ENCODE data around the gene PDE11A. TPM values are rescaled to one million over a fixed set of nuclear protein-coding genes. Genes with fewer than 3 reads are reported as not detected.

The PDE11A gene
- total RNA-seq, 4 donors from 2014 or later = 0.37 to 1.2 (median 1.1) TPM; not detected in 1

DNA sequence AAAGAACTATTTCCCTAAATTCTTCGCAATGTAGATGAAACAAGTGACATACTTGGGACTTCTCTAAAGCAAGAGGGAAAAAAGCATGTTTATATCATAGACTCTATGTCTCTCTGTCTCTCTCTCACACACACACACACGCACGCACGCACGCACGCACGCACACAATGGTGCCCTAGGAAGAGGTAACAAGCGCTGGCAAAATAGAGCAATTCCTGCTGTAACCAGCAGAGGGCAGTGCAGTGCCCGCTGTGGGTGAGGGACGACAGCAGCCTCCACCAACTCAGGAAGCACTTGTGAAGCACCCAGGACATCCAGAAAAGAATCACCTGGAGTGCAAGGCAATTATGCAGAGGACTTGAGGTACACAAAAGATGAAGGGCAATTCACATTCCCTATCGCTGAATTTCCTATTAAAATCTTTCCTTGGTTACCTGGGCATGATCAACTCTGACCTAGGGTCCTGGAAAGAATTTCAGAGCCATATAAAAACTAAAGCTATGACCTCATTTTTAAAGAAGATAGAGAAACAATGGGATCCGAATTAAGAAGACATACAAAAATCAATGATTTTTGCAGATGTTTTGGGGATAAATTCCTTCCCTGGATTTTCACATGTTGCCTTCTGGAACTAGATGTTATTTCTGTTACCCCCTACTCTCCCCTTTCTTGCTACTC lies 166.4 kb downstream of the PDE11A start:
- no peak overlapping the region for H3K27ac ChIP-seq
- H3K27me3 ChIP-seq = no peaks in the 10 kb centered on the region
- in situ Hi-C loops (cut with MboI; ENCODE audit: low pct_ligation_motif_present in 1 of 4, low pct_unique_long_range_greater_than_20kb in 1 of 4, low sequenced_read_pairs in 3 of 4) = no loop called here
- H3K4me3 ChIP-seq = no peak overlapping the region
- intact Hi-C loops (cut with DNase I; ENCODE audit: low total_unique reads) = no loop called here
- no peaks in the 10 kb centered on the region for H3K36me3 ChIP-seq
- DNase-seq = peak; percentile 65
- 22 to 54% methylated on average over 3 to 12 of the region's 12 CpGs for WGBS, 2 donors (ENCODE audit: low coverage in 1 of 2)
- TF ChIP-seq EP300 (IDR thresholded peaks at IDR 0.05; ENCODE audit: low read depth) = no peak
- no peak for TF ChIP-seq POLR2AphosphoS5 (IDR thresholded peaks at IDR 0.05)
- TF ChIP-seq, protein P1, sequence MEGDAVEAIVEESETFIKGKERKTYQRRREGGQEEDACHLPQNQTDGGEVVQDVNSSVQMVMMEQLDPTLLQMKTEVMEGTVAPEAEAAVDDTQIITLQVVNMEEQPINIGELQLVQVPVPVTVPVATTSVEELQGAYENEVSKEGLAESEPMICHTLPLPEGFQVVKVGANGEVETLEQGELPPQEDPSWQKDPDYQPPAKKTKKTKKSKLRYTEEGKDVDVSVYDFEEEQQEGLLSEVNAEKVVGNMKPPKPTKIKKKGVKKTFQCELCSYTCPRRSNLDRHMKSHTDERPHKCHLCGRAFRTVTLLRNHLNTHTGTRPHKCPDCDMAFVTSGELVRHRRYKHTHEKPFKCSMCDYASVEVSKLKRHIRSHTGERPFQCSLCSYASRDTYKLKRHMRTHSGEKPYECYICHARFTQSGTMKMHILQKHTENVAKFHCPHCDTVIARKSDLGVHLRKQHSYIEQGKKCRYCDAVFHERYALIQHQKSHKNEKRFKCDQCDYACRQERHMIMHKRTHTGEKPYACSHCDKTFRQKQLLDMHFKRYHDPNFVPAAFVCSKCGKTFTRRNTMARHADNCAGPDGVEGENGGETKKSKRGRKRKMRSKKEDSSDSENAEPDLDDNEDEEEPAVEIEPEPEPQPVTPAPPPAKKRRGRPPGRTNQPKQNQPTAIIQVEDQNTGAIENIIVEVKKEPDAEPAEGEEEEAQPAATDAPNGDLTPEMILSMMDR (IDR thresholded peaks at IDR 0.05) = peak; percentile 59 to 85 (median 72)
- H3K9me3 ChIP-seq = no peaks in the 10 kb centered on the region
- H3K4me1 ChIP-seq = no peaks in the 10 kb centered on the region

DNA sequence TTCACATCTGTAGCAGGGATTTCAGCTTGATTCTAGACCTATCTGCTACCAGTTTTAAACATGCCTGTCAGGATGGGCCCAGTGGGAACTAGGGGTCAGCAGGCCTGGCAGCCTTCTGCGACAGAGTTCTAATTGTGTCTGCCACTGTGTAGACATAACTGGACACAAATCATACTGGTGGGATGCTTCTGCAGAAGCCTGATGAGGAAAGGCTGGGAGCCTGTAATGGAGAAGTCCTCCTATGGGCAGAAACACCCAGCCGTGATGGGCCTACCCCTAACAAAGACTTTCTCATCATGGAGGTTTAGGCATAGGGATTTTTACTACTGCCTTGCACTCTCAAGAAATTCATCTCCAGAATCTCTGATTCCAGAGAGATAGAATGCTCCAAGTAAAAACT lies 166.9 kb downstream of the PDE11A start:
- TF ChIP-seq, protein P1 (IDR thresholded peaks at IDR 0.05) = no peak
- TF ChIP-seq POLR2A (IDR thresholded peaks at IDR 0.05) (no peak), POLR2AphosphoS5 (IDR thresholded peaks at IDR 0.05) (no peak), EP300 (IDR thresholded peaks at IDR 0.05; ENCODE audit: low read depth) (no peak)
- no peak overlapping the region for H3K27ac ChIP-seq
- intact Hi-C loops (cut with DNase I; ENCODE audit: low total_unique reads) = no loop called here
- in situ Hi-C loops (cut with MboI; ENCODE audit: low pct_ligation_motif_present in 1 of 4, low pct_unique_long_range_greater_than_20kb in 1 of 4, low sequenced_read_pairs in 3 of 4) = no loop called here
- H3K36me3 ChIP-seq = no peaks in the 10 kb centered on the region
- no peak for DNase-seq
- WGBS, 2 donors (ENCODE audit: low coverage in 1 of 2) = 92 to 100% methylated on average over 1 to 2 of the region's 2 CpGs
- no peaks in the 10 kb centered on the region for H3K9me3 ChIP-seq
- H3K27me3 ChIP-seq = no peaks in the 10 kb centered on the region
- H3K4me1 ChIP-seq = no peaks in the 10 kb centered on the region
- H3K4me3 ChIP-seq = no peak overlapping the region

DNA sequence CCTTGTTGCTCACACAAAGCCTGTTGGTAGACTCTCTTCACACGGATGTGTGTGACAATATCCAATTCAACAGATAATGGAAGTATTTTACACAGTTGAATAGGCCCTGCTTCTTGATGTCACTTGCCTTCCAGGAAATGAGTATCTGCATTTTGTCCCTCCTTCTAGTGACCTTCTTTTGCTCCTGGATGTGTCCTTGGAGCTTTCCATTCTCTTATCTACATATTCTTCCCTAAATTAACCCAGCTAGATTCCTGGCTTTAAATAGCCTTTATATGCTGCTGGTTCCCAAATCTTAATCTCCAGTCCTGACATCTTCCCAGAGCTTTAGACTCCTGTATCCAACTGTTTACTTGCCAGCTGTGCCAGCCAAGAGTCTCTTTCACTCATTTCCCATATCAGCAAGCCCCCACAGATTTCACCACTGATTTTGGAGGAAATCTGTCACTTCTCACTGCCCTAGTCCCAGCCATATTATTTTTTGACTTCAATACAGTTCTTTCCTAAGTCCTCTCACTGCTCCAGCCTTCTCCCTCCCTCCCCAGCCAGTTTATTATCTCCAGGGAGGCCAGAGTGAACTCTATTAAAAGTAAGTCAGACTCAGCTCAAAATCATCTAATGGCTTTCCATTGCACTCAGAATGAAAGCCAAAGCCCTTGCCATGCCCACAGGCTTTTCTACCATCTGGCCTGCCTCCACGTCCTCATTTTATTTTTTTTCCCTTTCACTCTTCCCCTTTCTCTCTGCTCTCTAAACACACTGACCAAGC lies 170.0 kb downstream of the PDE11A start:
- H3K27me3 ChIP-seq = no peaks in the 10 kb centered on the region
- in situ Hi-C loops (cut with MboI; ENCODE audit: low pct_ligation_motif_present in 1 of 4, low pct_unique_long_range_greater_than_20kb in 1 of 4, low sequenced_read_pairs in 3 of 4) (no loop called here), intact Hi-C loops (cut with DNase I; ENCODE audit: low total_unique reads) (no loop called here)
- TF ChIP-seq, protein P1 (IDR thresholded peaks at IDR 0.05) = no peak
- TF ChIP-seq EP300 (IDR thresholded peaks at IDR 0.05; ENCODE audit: low read depth) (no peak), POLR2AphosphoS5 (IDR thresholded peaks at IDR 0.05) (no peak), POLR2A (IDR thresholded peaks at IDR 0.05) (no peak)
- H3K27ac ChIP-seq = no peak overlapping the region
- no peaks in the 10 kb centered on the region for H3K9me3 ChIP-seq
- H3K36me3 ChIP-seq = no peaks in the 10 kb centered on the region
- WGBS, 2 donors (ENCODE audit: low coverage in 1 of 2) = 61 to 90% methylated on average over 2 of the region's 2 CpGs
- H3K4me3 ChIP-seq = no peak overlapping the region
- no peak for DNase-seq
- no peaks in the 10 kb centered on the region for H3K4me1 ChIP-seq

DNA sequence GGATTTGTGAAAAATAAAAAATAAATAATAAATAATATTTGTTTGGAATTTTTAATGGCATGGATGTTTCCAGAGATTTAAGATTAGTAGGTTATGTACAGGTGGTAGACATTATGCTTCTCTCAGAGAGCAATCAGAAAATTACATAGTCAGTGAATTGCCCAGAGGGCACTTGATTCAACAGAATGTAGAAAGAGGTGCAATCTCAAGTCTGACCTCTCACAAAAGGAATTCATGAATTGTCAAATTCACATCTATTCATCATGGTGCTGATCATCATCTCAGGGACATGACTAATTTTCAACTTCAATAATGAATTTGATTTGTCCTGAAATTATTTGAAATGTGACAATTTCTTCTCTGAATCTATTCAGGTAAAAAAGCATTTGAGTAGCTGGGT lies 172.5 kb downstream of the PDE11A start:
- Histone ChIP-seq H3K27ac (no peak overlapping the region), H3K27me3 (no peaks in the 10 kb centered on the region), H3K36me3 (no peaks in the 10 kb centered on the region), H3K4me1 (no peaks in the 10 kb centered on the region), H3K9me3 (no peaks in the 10 kb centered on the region), H3K4me3 (no peak overlapping the region)
- in situ Hi-C loops (cut with MboI; ENCODE audit: low pct_ligation_motif_present in 1 of 4, low pct_unique_long_range_greater_than_20kb in 1 of 4, low sequenced_read_pairs in 3 of 4) = no loop called here
- TF ChIP-seq, protein P1 (IDR thresholded peaks at IDR 0.05) = no peak
- TF ChIP-seq POLR2AphosphoS5 (IDR thresholded peaks at IDR 0.05) (no peak), EP300 (IDR thresholded peaks at IDR 0.05; ENCODE audit: low read depth) (no peak), POLR2A (IDR thresholded peaks at IDR 0.05) (no peak)
- DNase-seq = no peak
- intact Hi-C loops (cut with DNase I; ENCODE audit: low total_unique reads) = no loop called here

Measured in transverse colon (tissue), 4 donors.